ENCODE results near the gene TRPT1. TPM values are rescaled to one million over a fixed set of nuclear protein-coding genes. Genes with fewer than 3 reads are reported as not detected.

Gene TRPT1
- total and polyA plus RNA-seq, 9 of the 15 experiments (the other 6 are each of a cell fraction or from before 2014, with no cell fraction given), result 4.6 to 41.7 (median 23.1) TPM

DNA sequence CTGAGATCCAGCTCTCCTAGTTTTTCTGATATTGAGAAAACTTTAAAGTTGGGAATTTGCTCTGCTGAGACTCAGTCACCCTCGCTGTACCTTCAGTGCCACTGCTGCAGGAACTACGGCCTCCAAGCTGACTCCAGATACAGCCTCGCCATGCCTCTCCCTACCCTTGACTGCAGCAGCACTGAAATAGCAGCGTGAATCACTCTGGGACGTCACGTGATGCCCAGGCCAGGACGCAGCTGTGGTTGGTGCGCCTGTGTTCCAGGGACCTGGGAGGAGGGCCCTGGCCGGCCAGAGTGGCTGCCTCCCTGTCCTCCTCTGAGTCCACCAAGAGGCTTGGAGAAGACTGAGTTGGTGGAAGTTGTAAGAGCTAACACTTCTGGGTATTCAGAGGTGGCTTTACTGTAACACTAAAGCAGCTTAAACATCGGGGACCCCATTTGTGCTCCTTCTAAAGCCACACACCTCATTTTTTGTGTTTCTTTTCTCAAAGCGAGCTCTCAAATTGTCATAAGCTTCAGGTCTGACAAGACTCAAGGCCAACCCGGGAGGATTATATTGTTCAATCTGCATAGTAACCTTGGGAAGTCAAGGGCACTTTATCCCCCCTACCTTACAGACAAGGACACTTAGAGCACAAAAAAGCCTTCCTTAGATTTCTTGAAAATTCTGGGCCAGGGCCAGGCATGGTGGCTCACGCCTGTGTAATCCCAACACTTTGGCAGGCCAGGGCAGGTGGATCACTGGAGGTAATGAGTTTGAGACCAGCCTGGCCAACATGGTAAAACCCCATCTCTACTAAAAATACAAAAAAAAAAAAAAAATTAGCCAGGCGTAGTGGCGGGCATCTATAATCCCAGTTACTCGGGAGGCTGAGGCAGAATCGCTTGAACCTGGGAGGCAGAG lies 44.2 kb downstream of the TRPT1 start (continued):
- TF ChIP-seq, protein P1, sequence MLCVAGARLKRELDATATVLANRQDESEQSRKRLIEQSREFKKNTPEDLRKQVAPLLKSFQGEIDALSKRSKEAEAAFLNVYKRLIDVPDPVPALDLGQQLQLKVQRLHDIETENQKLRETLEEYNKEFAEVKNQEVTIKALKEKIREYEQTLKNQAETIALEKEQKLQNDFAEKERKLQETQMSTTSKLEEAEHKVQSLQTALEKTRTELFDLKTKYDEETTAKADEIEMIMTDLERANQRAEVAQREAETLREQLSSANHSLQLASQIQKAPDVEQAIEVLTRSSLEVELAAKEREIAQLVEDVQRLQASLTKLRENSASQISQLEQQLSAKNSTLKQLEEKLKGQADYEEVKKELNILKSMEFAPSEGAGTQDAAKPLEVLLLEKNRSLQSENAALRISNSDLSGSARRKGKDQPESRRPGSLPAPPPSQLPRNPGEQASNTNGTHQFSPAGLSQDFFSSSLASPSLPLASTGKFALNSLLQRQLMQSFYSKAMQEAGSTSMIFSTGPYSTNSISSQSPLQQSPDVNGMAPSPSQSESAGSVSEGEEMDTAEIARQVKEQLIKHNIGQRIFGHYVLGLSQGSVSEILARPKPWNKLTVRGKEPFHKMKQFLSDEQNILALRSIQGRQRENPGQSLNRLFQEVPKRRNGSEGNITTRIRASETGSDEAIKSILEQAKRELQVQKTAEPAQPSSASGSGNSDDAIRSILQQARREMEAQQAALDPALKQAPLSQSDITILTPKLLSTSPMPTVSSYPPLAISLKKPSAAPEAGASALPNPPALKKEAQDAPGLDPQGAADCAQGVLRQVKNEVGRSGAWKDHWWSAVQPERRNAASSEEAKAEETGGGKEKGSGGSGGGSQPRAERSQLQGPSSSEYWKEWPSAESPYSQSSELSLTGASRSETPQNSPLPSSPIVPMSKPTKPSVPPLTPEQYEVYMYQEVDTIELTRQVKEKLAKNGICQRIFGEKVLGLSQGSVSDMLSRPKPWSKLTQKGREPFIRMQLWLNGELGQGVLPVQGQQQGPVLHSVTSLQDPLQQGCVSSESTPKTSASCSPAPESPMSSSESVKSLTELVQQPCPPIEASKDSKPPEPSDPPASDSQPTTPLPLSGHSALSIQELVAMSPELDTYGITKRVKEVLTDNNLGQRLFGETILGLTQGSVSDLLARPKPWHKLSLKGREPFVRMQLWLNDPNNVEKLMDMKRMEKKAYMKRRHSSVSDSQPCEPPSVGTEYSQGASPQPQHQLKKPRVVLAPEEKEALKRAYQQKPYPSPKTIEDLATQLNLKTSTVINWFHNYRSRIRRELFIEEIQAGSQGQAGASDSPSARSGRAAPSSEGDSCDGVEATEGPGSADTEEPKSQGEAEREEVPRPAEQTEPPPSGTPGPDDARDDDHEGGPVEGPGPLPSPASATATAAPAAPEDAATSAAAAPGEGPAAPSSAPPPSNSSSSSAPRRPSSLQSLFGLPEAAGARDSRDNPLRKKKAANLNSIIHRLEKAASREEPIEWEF (CRISPR knock-in tag; IDR thresholded peaks at IDR 0.05), result no peak
- 0 out of 2 replicates have a peak, but pooled peaks have one; percentile 70 for TF ChIP-seq HDGF (IDR thresholded peaks at IDR 0.05)
- TF ChIP-seq, protein P2, sequence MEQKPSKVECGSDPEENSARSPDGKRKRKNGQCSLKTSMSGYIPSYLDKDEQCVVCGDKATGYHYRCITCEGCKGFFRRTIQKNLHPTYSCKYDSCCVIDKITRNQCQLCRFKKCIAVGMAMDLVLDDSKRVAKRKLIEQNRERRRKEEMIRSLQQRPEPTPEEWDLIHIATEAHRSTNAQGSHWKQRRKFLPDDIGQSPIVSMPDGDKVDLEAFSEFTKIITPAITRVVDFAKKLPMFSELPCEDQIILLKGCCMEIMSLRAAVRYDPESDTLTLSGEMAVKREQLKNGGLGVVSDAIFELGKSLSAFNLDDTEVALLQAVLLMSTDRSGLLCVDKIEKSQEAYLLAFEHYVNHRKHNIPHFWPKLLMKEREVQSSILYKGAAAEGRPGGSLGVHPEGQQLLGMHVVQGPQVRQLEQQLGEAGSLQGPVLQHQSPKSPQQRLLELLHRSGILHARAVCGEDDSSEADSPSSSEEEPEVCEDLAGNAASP (IDR thresholded peaks at IDR 0.05), result no peak
- TF ChIP-seq, protein P3, sequence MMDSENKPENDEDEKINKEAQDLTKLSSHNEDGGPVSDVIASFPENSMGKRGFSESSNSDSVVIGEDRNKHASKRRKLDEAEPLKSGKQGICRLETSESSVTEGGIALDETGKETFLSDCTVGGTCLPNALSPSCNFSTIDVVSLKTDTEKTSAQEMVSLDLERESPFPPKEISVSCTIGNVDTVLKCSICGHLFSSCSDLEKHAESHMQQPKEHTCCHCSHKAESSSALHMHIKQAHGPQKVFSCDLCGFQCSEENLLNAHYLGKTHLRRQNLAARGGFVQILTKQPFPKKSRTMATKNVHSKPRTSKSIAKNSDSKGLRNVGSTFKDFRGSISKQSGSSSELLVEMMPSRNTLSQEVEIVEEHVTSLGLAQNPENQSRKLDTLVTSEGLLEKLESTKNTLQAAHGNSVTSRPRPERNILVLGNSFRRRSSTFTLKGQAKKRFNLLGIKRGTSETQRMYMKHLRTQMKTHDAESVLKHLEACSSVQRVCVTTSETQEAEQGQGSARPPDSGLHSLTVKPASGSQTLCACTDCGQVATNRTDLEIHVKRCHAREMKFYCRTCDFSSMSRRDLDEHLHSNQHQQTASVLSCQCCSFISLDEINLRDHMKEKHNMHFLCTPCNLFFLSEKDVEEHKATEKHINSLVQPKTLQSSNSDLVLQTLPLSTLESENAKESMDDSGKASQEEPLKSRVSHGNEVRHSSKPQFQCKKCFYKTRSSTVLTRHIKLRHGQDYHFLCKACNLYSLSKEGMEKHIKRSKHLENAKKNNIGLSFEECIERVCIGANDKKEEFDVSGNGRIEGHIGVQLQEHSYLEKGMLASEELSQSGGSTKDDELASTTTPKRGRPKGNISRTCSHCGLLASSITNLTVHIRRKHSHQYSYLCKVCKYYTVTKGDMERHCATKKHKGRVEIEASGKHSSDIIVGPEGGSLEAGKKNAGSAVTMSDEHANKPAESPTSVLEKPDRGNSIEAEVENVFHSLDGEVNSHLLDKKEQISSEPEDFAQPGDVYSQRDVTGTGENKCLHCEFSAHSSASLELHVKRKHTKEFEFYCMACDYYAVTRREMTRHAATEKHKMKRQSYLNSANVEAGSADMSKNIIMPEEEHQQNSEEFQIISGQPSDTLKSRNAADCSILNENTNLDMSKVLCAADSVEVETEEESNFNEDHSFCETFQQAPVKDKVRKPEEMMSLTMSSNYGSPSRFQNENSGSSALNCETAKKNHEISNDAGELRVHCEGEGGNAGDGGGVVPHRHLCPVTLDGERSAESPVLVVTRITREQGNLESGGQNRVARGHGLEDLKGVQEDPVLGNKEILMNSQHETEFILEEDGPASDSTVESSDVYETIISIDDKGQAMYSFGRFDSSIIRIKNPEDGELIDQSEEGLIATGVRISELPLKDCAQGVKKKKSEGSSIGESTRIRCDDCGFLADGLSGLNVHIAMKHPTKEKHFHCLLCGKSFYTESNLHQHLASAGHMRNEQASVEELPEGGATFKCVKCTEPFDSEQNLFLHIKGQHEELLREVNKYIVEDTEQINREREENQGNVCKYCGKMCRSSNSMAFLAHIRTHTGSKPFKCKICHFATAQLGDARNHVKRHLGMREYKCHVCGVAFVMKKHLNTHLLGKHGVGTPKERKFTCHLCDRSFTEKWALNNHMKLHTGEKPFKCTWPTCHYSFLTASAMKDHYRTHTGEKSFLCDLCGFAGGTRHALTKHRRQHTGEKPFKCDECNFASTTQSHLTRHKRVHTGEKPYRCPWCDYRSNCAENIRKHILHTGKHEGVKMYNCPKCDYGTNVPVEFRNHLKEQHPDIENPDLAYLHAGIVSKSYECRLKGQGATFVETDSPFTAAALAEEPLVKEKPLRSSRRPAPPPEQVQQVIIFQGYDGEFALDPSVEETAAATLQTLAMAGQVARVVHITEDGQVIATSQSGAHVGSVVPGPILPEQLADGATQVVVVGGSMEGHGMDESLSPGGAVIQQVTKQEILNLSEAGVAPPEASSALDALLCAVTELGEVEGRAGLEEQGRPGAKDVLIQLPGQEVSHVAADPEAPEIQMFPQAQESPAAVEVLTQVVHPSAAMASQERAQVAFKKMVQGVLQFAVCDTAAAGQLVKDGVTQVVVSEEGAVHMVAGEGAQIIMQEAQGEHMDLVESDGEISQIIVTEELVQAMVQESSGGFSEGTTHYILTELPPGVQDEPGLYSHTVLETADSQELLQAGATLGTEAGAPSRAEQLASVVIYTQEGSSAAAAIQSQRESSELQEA (IDR thresholded peaks at IDR 0.05; ENCODE audit: low read depth), result no peak
- peak; percentile 83 for TF ChIP-seq ZFX (CRISPR knock-in tag; IDR thresholded peaks at IDR 0.05)
- TF ChIP-seq, protein P4, sequence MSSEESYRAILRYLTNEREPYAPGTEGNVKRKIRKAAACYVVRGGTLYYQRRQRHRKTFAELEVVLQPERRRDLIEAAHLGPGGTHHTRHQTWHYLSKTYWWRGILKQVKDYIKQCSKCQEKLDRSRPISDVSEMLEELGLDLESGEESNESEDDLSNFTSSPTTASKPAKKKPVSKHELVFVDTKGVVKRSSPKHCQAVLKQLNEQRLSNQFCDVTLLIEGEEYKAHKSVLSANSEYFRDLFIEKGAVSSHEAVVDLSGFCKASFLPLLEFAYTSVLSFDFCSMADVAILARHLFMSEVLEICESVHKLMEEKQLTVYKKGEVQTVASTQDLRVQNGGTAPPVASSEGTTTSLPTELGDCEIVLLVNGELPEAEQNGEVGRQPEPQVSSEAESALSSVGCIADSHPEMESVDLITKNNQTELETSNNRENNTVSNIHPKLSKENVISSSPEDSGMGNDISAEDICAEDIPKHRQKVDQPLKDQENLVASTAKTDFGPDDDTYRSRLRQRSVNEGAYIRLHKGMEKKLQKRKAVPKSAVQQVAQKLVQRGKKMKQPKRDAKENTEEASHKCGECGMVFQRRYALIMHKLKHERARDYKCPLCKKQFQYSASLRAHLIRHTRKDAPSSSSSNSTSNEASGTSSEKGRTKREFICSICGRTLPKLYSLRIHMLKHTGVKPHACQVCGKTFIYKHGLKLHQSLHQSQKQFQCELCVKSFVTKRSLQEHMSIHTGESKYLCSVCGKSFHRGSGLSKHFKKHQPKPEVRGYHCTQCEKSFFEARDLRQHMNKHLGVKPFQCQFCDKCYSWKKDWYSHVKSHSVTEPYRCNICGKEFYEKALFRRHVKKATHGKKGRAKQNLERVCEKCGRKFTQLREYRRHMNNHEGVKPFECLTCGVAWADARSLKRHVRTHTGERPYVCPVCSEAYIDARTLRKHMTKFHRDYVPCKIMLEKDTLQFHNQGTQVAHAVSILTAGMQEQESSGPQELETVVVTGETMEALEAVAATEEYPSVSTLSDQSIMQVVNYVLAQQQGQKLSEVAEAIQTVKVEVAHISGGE (CRISPR knock-in tag; IDR thresholded peaks at IDR 0.05), result no peak
